ENCODE data around the gene PPFIA4. TPM values are rescaled to one million over a fixed set of nuclear protein-coding genes. Genes with fewer than 3 reads are reported as not detected.

Gene PPFIA4
- total RNA-seq, 1 donor from 2014 or later, result 74.7 TPM

- Mint-ChIP-seq H3K4me3 (ENCODE audit: unreplicated experiment) (peak overlapping the region; percentile 95), H3K9me3 (ENCODE audit: unreplicated experiment) (peaks cover 14% of the 10 kb centered on the region), H3K27me3 (ENCODE audit: unreplicated experiment) (peaks cover 14% of the 10 kb centered on the region), H3K27ac (ENCODE audit: unreplicated experiment) (peak overlapping the region; percentile 92), H3K36me3 (ENCODE audit: unreplicated experiment) (peaks cover 12% of the 10 kb centered on the region), H3K4me1 (ENCODE audit: low read depth, unreplicated experiment) (peaks cover 48% of the 10 kb centered on the region)
- peak; percentile 58 for DNase-seq
- TF ChIP-seq CTCF (IDR thresholded peaks at IDR 0.05; ENCODE audit: partially characterized antibody, unreplicated experiment), result no peak
Observed at GRCh38 chr1:203028784-203029553, 2.7 kb downstream of the PPFIA4 start.

- peaks cover 10% of the 10 kb centered on the region for H3K27me3 Mint-ChIP-seq (ENCODE audit: unreplicated experiment)
Observed at GRCh38 chr1:203031467-203031866, 5.2 kb downstream of the PPFIA4 start.

GRCh38 chr1:203033287-203033686 is 7.0 kb downstream of the PPFIA4 start:
- Mint-ChIP-seq H3K27me3 (ENCODE audit: unreplicated experiment) (peaks cover 8% of the 10 kb centered on the region), H3K27ac (ENCODE audit: unreplicated experiment) (no peak overlapping the region), H3K4me3 (ENCODE audit: unreplicated experiment) (no peak overlapping the region), H3K4me1 (ENCODE audit: low read depth, unreplicated experiment) (peaks cover 64% of the 10 kb centered on the region), H3K9me3 (ENCODE audit: unreplicated experiment) (peaks cover 11% of the 10 kb centered on the region), H3K36me3 (ENCODE audit: unreplicated experiment) (peaks cover 4% of the 10 kb centered on the region)
- TF ChIP-seq CTCF (IDR thresholded peaks at IDR 0.05; ENCODE audit: partially characterized antibody, unreplicated experiment), result no peak
- DNase-seq, result no peak

More at GRCh38 chr1:203031467-203031866, 5.2 kb downstream of the PPFIA4 start:
- DNase-seq, result no peak
- Mint-ChIP-seq H3K36me3 (ENCODE audit: unreplicated experiment) (peaks cover 4% of the 10 kb centered on the region), H3K4me3 (ENCODE audit: unreplicated experiment) (peak overlapping the region; percentile 68), H3K4me1 (ENCODE audit: low read depth, unreplicated experiment) (peaks cover 64% of the 10 kb centered on the region), H3K27ac (ENCODE audit: unreplicated experiment) (peak overlapping the region; percentile 24), H3K9me3 (ENCODE audit: unreplicated experiment) (peaks cover 14% of the 10 kb centered on the region)
- TF ChIP-seq CTCF (IDR thresholded peaks at IDR 0.05; ENCODE audit: partially characterized antibody, unreplicated experiment), result peak; percentile 61

GRCh38 chr1:203033917-203034316 is 7.6 kb downstream of the PPFIA4 start:
- Mint-ChIP-seq H3K27ac (ENCODE audit: unreplicated experiment) (peak overlapping the region; percentile 68), H3K4me1 (ENCODE audit: low read depth, unreplicated experiment) (peaks cover 60% of the 10 kb centered on the region), H3K4me3 (ENCODE audit: unreplicated experiment) (no peak overlapping the region), H3K27me3 (ENCODE audit: unreplicated experiment) (peaks cover 6% of the 10 kb centered on the region), H3K9me3 (ENCODE audit: unreplicated experiment) (peaks cover 6% of the 10 kb centered on the region), H3K36me3 (ENCODE audit: unreplicated experiment) (peaks cover 4% of the 10 kb centered on the region)
- no peak for DNase-seq
- no peak for TF ChIP-seq CTCF (IDR thresholded peaks at IDR 0.05; ENCODE audit: partially characterized antibody, unreplicated experiment)

GRCh38 chr1:203034422-203035110 is 8.3 kb downstream of the PPFIA4 start:
- peaks cover 4% of the 10 kb centered on the region for H3K36me3 Mint-ChIP-seq (ENCODE audit: unreplicated experiment)
- no peak overlapping the region for H3K4me3 Mint-ChIP-seq (ENCODE audit: unreplicated experiment)
- H3K4me1 Mint-ChIP-seq (ENCODE audit: low read depth, unreplicated experiment), result peaks cover 58% of the 10 kb centered on the region
- no peak for TF ChIP-seq CTCF (IDR thresholded peaks at IDR 0.05; ENCODE audit: partially characterized antibody, unreplicated experiment)
- peaks cover 6% of the 10 kb centered on the region for H3K27me3 Mint-ChIP-seq (ENCODE audit: unreplicated experiment)
- DNase-seq, result no peak
- peak overlapping the region; percentile 86 for H3K27ac Mint-ChIP-seq (ENCODE audit: unreplicated experiment)
- peaks cover 11% of the 10 kb centered on the region for H3K9me3 Mint-ChIP-seq (ENCODE audit: unreplicated experiment)

Data from glutamatergic neuron (in vitro differentiated cells).